SK-N-MC (cell line): ENCODE results near the gene PRPF31.

Source experiments
- EZH2 ChIP-seq: fragments of 200-600 bp; sonication (generic); IDR thresholded peaks from one replicate; pipeline ENCODE4 v1.6.1; 2017; ENCODE audit warnings: antibody characterized with exemption
- FOXP2 ChIP-seq: optimal IDR thresholded peaks from 2 replicates; pipeline ENCODE3; 2011; ENCODE audit warnings: mild to moderate bottlenecking, moderate library complexity; ENCODE audit not compliant: insufficient read depth; ENCODE audit errors: extremely low read length, control extremely low read depth
- POLR2AphosphoS5 ChIP-seq: IDR thresholded peaks from 2 replicates; pipeline ENCODE4 v1.6.1; 2012; ENCODE audit warnings: mild to moderate bottlenecking, low read depth, low read length, borderline replicate concordance

GRCh38 chr19:54180691-54181091 is 65.1 kb downstream of the PRPF31 start:
- TF ChIP-seq EZH2, result no peak
- TF ChIP-seq POLR2AphosphoS5, result no peak
- TF ChIP-seq FOXP2, result no peak
